Natural killer cell treated with Interleukin-12 subunit alpha and Interleukin-12 subunit beta and Interleukin-15 and Interleukin-18, amount 100 ng/mL, for 72 hours (primary cell): ENCODE measurements around the gene ROPN1L. TPM values are rescaled to one million over a fixed set of nuclear protein-coding genes. Genes with fewer than 3 reads are reported as not detected.
"Not testable (repeated sequence)": the region's sequence is repeated elsewhere in the genome, so short reads cannot be mapped to it uniquely, and the experiment has no call there.

Experiments used
- ATAC-seq, 2 donors: fragments of 150-1000 bp; cut with Tn5 transposase in 1 of 2; sonication (Bioruptor Pico), chemical (Tn5 transposase) in 1 of 2; 2 replicates each; pipeline ENCODE4 v1.10.0; 2021
- DNase-seq: peaks from one replicate; pipeline ENCODE4 v3.0.0; 2022; ENCODE audit warnings: low spot score
- H3K27ac Mint-ChIP-seq, 2 donors: 1 replicate in 1 of 2; 2 replicates in 1 of 2; pipeline ENCODE4 v1.8.0; 2022; ENCODE audit warnings: mixed read lengths in 2 of 2, mild to moderate bottlenecking in 1 of 2, moderate library complexity in 1 of 2
- H3K27me3 Mint-ChIP-seq, 2 donors: 1 replicate in 1 of 2; 2 replicates in 1 of 2; pipeline ENCODE4 v1.8.0; 2022; ENCODE audit warnings: mixed read lengths in 2 of 2
- H3K36me3 Mint-ChIP-seq: one replicate; pipeline ENCODE4 v1.8.0; 2022; ENCODE audit warnings: mixed read lengths
- H3K4me1 Mint-ChIP-seq, 2 donors: 1 replicate in 1 of 2; 2 replicates in 1 of 2; pipeline ENCODE4 v1.8.0; 2022; ENCODE audit warnings: low read depth in 2 of 2, mixed read lengths in 2 of 2, mild to moderate bottlenecking in 1 of 2
- H3K4me3 Mint-ChIP-seq: one replicate; pipeline ENCODE4 v1.8.0; 2022; ENCODE audit warnings: mixed read lengths
- H3K9me3 Mint-ChIP-seq: 2 replicates; pipeline ENCODE4 v1.8.0; 2022; ENCODE audit warnings: mixed read lengths
- total RNA-seq, 2 donors: library from RNA; stranded (reverse); gene quantifications; one replicate each; pipeline ENCODE4 v1.2.3, GENCODE V29; 2022

Gene ROPN1L
- 1 to 10 TPM in 1 of 2 donors, under 1 TPM in 1; 0.57 to 2.6 TPM for total RNA-seq

DNA sequence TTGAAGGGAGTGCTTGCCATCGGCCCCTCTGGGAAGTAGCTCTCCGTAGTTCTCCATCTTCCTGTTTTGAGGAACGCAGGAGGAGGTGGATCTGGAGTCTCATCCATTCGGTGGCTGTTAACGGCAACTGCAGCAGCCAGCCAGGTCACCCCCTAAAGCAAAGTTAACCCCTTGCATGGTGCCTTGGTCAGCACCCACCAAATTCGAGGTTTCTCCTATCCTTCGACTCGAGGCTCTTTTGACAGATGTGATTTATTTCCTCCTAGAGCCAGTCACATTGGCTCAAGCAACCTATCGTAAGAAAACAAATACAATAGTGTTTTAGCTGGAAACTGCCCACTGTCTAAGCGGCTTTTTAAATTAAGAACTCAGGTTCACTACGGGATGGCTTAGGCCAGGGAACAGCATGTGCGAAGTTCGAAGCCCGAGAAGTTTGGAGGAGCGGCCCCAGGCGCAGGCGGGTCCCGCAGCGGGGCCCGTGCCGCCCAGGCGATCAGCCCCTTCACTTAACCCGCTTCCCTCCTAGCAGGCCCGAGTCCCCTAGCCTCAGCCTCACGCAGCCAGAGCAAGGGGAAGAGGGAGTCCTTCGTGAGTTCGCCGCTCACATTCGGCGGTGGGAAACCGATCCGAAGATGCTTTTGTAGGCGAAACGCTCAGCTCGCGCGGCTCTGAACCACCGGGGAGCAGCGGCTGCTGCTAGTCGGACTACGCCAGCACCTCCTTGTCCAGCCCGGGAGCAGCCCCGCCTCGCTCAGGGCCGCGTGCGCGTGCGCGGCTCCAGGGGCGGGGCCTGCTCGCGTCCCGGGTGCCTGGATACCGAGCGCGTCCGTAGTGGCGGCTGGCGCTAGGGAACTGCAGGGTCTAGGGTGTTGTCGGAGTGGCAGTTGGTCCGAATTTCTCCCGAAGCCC, at the start of gene ROPN1L:
TSS of gene ROPN1L (plus strand) at position 797 of the 909 bp plus-strand sequence. CDS start 289 bp downstream, outside the sequence.
- no peaks in the 10 kb centered on the region for H3K27me3 Mint-ChIP-seq
- peak within 1 kb of the TSS; percentile 82 for H3K4me3 Mint-ChIP-seq
- ATAC-seq = peak; percentile 99
- peak; percentile 86 for DNase-seq
- H3K36me3 Mint-ChIP-seq = no peaks in the 10 kb centered on the region
- peaks cover 27 to 30% of the 10 kb centered on the region in 2 donors for H3K4me1 Mint-ChIP-seq
- peaks cover 4% of the 10 kb centered on the region for H3K9me3 Mint-ChIP-seq
- peak within 1 kb of the TSS in 1 of 2 donors; percentile 48 for H3K27ac Mint-ChIP-seq

DNA sequence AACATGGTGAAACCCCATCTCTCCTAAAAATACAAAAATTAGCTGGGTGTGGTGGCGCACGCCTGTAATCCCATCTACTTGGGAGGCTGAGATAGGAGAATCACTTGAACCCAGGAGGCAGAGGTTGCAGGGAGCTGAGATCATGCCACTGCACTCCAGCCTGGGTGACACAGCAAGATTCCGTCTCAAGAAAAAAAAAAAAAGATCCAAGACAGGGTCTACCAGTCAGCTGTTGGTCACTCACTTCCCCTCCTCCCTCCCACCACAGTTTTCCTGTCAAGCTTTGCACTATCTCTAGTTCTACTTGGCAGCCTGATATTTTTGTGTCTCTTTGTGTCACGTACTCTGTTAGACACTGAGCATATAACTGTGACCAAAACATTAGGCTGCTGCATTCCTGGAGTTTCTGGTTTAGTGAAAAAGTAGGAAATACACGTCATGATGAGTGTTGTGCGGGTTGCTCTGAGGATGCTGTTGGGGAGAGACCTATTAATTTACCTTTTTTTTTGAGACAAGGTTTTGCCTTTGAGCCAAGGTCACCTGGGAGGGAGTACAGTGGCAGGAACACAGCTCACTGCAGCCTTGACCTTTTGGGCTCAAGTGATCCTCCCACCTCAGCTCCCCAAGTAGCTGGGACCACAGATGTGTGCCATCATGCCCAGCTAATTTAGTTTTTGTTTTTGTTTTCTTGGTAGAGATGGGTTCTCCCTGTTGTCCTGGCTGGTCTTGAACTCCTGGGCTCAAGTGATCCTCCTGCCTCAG, 48.9 kb upstream of the ROPN1L start:
- not testable (repeated sequence) for H3K4me1 Mint-ChIP-seq, ATAC-seq, DNase-seq, H3K27ac Mint-ChIP-seq, H3K27me3 Mint-ChIP-seq, H3K4me3 Mint-ChIP-seq, H3K9me3 Mint-ChIP-seq
- H3K36me3 Mint-ChIP-seq = peaks cover 18% of the 10 kb centered on the region

DNA sequence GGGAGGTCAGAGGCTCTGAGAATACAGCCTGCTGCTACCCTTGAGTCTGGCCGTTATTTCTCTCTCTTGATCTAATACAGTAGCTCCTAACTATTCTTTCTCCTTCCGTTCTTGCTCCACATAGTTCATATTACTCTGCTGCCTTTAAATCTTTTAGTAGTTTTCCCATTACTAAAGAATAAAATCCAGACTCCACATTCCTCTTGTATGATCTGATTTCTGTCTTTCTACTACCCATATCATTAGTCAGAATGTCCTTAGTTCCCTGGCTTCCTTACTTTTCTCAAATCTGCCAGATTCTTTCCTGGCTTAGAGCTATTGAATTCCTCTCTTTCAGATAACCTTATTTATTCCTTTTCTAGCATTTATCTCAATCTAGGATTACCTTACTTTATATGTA, 48.2 kb upstream of the ROPN1L start:
- ATAC-seq = no peak
- Mint-ChIP-seq H3K36me3 (peaks cover 18% of the 10 kb centered on the region), H3K9me3 (no peaks in the 10 kb centered on the region), H3K4me3 (no peak overlapping the region), H3K27ac (no peak overlapping the region), H3K27me3 (no peaks in the 10 kb centered on the region), H3K4me1 (peaks cover 3 to 5% of the 10 kb centered on the region in 2 donors)
- no peak for DNase-seq

DNA sequence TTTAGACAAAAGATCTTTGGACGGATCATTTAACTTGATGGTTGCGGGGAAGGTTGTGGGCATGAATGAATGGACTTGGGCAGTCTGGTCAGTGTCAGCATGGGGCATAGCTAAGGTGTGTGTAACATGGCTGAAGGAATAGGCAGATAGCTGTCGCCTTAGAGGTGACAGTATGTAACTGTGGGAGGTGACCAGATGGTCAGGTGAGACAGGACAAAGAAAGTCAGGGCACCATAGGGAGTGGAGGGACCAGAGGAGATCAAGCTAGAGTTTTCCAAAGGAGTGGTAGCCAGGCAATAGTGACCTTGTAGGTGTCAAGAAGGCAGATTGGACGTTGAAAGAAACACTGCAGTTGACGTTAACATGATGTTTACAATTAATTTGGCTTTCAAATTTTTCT, 45.1 kb upstream of the ROPN1L start:
- ATAC-seq (no peak), DNase-seq (no peak)
- Mint-ChIP-seq H3K4me3 (no peak overlapping the region), H3K36me3 (peaks cover 19% of the 10 kb centered on the region), H3K4me1 (peaks cover 5% of the 10 kb centered on the region in 2 donors), H3K27ac (no peak overlapping the region), H3K9me3 (no peaks in the 10 kb centered on the region), H3K27me3 (no peaks in the 10 kb centered on the region)

GRCh38 chr5:10399839-10400238, 41.8 kb upstream of the ROPN1L start:
- ATAC-seq (no peak), DNase-seq (no peak)
- H3K36me3 Mint-ChIP-seq = peaks cover 24% of the 10 kb centered on the region
- H3K4me3 Mint-ChIP-seq = no peak overlapping the region
- no peaks in the 10 kb centered on the region for H3K27me3 Mint-ChIP-seq
- no peak overlapping the region for H3K27ac Mint-ChIP-seq
- H3K9me3 Mint-ChIP-seq = no peaks in the 10 kb centered on the region
- peaks cover 0 to 5% of the 10 kb centered on the region in 2 donors for H3K4me1 Mint-ChIP-seq

GRCh38 chr5:10400411-10400810, 41.3 kb upstream of the ROPN1L start:
- no peaks in the 10 kb centered on the region for H3K27me3 Mint-ChIP-seq
- ATAC-seq (no peak), DNase-seq (no peak)
- H3K27ac Mint-ChIP-seq = no peak overlapping the region
- no peak overlapping the region for H3K4me3 Mint-ChIP-seq
- no peaks in the 10 kb centered on the region for H3K9me3 Mint-ChIP-seq
- H3K4me1 Mint-ChIP-seq = peaks cover 0 to 5% of the 10 kb centered on the region in 2 donors
- H3K36me3 Mint-ChIP-seq = peaks cover 24% of the 10 kb centered on the region

GRCh38 chr5:10400831-10401230, 40.8 kb upstream of the ROPN1L start:
- DNase-seq (no peak), ATAC-seq (no peak)
- Mint-ChIP-seq H3K27ac (no peak overlapping the region), H3K9me3 (no peaks in the 10 kb centered on the region), H3K27me3 (no peaks in the 10 kb centered on the region), H3K4me3 (no peak overlapping the region), H3K36me3 (peaks cover 24% of the 10 kb centered on the region), H3K4me1 (peaks cover 0 to 5% of the 10 kb centered on the region in 2 donors)

DNA sequence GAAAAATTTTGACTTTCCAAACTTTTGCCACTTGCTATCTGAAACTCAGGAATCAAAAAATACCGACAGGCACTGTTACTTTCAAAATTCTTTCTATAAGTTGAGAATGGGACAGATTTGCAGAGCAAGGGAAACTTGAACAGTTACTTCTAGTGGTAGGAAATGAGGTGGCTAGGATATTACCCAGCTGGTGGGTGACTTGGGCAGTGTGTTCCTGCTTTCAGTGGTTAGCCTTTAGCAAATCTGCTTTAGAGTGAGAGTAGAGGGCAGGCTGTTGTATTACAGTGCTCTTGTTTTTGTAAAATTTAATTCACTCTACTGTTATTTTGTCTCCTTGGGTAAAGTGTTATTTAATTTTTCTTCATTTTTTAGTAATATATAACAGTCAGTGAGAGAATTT, 40.2 kb upstream of the ROPN1L start:
- no peak for ATAC-seq
- H3K36me3 Mint-ChIP-seq = peaks cover 17% of the 10 kb centered on the region
- peaks cover 0 to 3% of the 10 kb centered on the region in 2 donors for H3K4me1 Mint-ChIP-seq
- H3K9me3 Mint-ChIP-seq = no peaks in the 10 kb centered on the region
- H3K4me3 Mint-ChIP-seq = no peak overlapping the region
- DNase-seq = no peak
- no peaks in the 10 kb centered on the region for H3K27me3 Mint-ChIP-seq
- no peak overlapping the region for H3K27ac Mint-ChIP-seq

DNA sequence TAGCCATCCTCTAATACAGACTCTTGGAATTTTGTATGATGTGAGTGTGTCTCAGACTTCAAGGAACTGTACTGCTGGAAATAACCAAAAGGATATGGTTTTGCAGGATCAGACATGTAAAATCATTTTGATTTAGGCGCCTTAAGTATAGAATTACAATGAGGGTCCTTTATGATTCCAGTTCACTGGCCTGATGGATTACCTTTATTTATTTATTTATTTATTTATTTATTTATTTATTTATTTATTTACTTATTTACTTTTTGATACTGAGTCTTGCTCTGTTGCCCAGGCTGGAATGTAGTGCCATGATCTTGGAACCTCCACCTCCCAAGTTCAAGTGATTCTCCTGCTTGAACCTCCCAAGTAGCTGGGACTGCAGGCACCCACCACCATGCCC, 37.9 kb upstream of the ROPN1L start:
- H3K4me3 Mint-ChIP-seq = no peak overlapping the region
- peaks cover 0 to 2% of the 10 kb centered on the region in 2 donors for H3K4me1 Mint-ChIP-seq
- H3K27ac Mint-ChIP-seq = no peak overlapping the region
- no peaks in the 10 kb centered on the region for H3K9me3 Mint-ChIP-seq
- H3K27me3 Mint-ChIP-seq = no peaks in the 10 kb centered on the region
- H3K36me3 Mint-ChIP-seq = peaks cover 23% of the 10 kb centered on the region
- ATAC-seq (no peak), DNase-seq (no peak)

- Mint-ChIP-seq H3K36me3 (peaks cover 24% of the 10 kb centered on the region), H3K27me3 (no peaks in the 10 kb centered on the region), H3K27ac (no peak overlapping the region), H3K4me1 (peaks cover 6 to 8% of the 10 kb centered on the region in 2 donors), H3K4me3 (no peak overlapping the region), H3K9me3 (no peaks in the 10 kb centered on the region)
- DNase-seq = no peak
- ATAC-seq = no peak
Measured at GRCh38 chr5:10406651-10407050, 35.0 kb upstream of the ROPN1L start.

DNA sequence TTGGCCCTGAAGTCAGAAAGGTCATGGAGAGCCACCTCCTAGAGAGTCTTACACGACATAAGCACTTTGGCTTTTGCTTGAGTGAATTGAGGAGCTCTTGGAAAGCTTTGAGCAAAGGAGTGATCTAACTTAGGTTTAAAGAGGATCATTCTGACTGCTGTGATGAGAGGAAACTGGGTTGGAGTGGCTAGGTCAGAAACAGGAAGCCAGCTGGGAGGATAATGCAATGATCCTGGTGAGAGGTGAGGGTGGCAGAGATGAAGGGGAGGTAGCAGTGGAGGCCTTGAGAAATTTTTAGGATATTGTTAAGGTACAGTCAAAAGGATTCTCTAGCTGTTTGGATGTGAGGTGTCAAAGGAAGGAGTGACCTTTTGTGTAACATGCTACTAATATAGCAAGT, 32.2 kb upstream of the ROPN1L start:
- ATAC-seq (no peak), DNase-seq (no peak)
- Mint-ChIP-seq H3K27me3 (no peaks in the 10 kb centered on the region), H3K27ac (peak overlapping the region; percentile 15 to 23), H3K36me3 (peaks cover 22% of the 10 kb centered on the region), H3K9me3 (no peaks in the 10 kb centered on the region), H3K4me3 (no peak overlapping the region), H3K4me1 (peaks cover 10 to 11% of the 10 kb centered on the region in 2 donors)

DNA sequence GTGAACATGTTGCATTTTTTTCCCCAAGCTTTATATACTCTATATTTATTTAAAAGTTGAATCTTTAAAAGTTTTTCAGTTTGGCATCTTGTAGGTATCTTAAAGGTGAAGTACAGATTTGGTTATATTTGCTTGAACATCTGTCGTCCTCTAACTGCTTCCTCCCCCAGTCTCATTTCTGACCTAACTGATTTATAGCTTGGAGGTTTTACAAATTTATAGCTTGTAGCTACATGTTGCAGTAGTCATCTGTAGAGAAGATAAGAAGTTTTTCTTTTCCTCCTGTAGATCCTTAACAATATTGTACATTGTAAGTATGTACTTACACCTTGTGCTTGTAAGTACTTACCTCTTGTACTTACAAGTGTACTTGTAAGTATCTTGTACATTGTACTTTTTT, 31.0 kb upstream of the ROPN1L start:
- H3K36me3 Mint-ChIP-seq = peaks cover 25% of the 10 kb centered on the region
- no peak overlapping the region for H3K27ac Mint-ChIP-seq
- ATAC-seq = no peak
- peaks cover 10 to 11% of the 10 kb centered on the region in 2 donors for H3K4me1 Mint-ChIP-seq
- no peak for DNase-seq
- no peak overlapping the region for H3K4me3 Mint-ChIP-seq
- H3K9me3 Mint-ChIP-seq = no peaks in the 10 kb centered on the region
- no peaks in the 10 kb centered on the region for H3K27me3 Mint-ChIP-seq

- Mint-ChIP-seq H3K27me3 (no peaks in the 10 kb centered on the region), H3K4me1 (peaks cover 10 to 11% of the 10 kb centered on the region in 2 donors), H3K27ac (no peak overlapping the region), H3K36me3 (peaks cover 26% of the 10 kb centered on the region), H3K4me3 (no peak overlapping the region), H3K9me3 (no peaks in the 10 kb centered on the region)
- DNase-seq (no peak), ATAC-seq (no peak)
Measured at GRCh38 chr5:10411336-10411735, 30.3 kb upstream of the ROPN1L start.

DNA sequence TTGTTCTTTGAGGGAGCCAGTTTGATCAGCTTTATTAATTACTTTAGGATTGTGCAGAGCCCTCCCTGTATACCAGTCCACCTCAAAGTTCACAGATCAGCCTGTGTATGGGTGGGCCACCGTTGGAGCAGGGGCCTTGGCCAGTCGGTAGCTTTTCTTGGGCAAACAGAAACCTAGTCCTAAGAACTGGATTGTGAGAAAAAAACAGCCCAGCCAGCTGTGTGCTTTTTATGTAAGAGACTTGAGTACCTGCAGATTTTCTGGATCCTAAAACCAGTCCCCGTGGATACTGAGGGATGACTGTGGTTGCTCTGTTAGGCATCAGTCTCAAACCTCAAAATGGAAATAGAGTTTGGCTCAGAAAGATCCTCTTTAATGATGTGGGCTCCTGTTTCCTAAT, 24.8 kb upstream of the ROPN1L start:
- ATAC-seq (no peak), DNase-seq (no peak)
- peaks cover 21 to 25% of the 10 kb centered on the region in 2 donors for H3K4me1 Mint-ChIP-seq
- H3K27ac Mint-ChIP-seq = no peak overlapping the region
- peaks cover 20% of the 10 kb centered on the region for H3K36me3 Mint-ChIP-seq
- H3K4me3 Mint-ChIP-seq = no peak overlapping the region
- no peaks in the 10 kb centered on the region for H3K27me3 Mint-ChIP-seq
- H3K9me3 Mint-ChIP-seq = no peaks in the 10 kb centered on the region
